HG02973 (cell line): Measurements from ENCODE around the gene HYI.
"Not testable (repeated sequence)": the region's sequence is repeated elsewhere in the genome, so short reads cannot be mapped to it uniquely, and the experiment has no call there.

Experiments used
- ATAC-seq: cut with Tn5 transposase; IDR thresholded peaks from one replicate; pipeline ENCODE4 v1.9.1; 2021; ENCODE audit warnings: moderate library complexity; ENCODE audit not compliant: unreplicated experiment

The HYI gene

GRCh38 chr1:43453442-43454269, at the start of gene HYI:
HYI (minus strand) TSS chr1:43453931; CDS start chr1:43453793, 138 bp downstream.
- ATAC-seq = no peak

DNA sequence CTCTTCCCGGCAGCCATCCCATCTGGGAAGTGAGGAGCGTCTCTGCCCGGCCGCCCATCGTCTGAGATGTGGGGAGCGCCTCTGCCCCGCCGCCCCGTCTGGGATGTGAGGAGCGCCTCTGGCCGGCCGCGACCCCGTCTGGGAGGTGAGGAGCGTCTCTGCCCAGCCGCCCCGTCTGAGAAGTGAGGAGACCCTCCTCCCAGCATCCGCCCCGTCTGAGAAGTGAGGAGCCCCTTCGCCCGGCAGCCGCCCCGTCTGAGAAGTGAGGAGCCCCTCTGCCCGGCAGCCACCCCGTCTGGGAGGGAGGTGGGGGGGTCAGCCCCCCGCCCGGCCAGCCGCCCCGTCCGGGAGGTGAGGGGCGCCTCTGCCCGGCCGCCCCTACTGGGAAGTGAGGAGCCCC, 48.1 kb upstream of the HYI start:
- ATAC-seq = not testable (repeated sequence)

GRCh38 chr1:43499898-43500297, 46.2 kb upstream of the HYI start:
- no peak for ATAC-seq

- no peak for ATAC-seq
Measured at GRCh38 chr1:43495204-43495603, 41.5 kb upstream of the HYI start.

- no peak for ATAC-seq
Measured at GRCh38 chr1:43493661-43494450, 40.1 kb upstream of the HYI start.

- no peak for ATAC-seq
Measured at GRCh38 chr1:43492826-43493225, 39.1 kb upstream of the HYI start.

- ATAC-seq = no peak
Measured at GRCh38 chr1:43491061-43491460, 37.3 kb upstream of the HYI start.

DNA sequence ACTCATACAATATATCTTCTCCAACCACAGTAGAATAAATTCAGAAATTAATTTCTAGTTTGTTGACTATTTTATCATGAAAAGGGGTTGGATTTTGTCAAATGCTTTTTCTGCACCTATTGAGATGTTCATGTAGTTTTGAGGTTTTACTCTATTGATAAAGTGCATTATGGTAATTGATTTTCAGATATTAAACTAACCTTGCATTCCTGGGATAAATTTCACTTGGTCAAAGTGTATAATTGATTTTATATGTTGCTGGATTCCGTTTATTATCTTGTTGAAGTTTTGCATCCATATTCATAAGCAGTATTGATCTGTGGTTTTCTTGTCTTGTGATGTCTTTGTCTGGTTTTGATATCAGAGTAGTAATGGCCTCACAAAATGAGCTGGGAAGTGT, 34.4 kb upstream of the HYI start:
- ATAC-seq = no peak

DNA sequence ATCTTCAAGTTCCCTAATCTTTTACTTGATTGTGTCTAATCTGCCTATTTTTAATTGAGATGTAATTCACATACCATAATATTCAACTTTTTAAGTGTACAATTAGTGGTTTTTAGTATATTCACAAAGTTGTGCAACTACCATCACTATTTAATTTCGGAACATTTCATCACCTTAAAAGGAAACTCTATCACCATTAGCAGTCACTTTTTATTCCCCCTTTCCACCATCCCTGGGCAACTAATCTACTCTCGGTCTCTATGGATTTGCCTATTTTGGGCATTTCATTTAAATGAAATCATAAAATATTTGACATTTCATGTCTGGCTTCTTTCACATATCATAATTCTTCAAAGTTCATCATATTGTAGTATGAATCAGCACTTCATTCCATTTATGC, 30.6 kb upstream of the HYI start:
- no peak for ATAC-seq

- no peak for ATAC-seq
Measured at GRCh38 chr1:43482215-43482614, 28.5 kb upstream of the HYI start.

GRCh38 chr1:43481491-43481890, 27.8 kb upstream of the HYI start:
- no peak for ATAC-seq

GRCh38 chr1:43479414-43479813, 25.7 kb upstream of the HYI start:
- no peak for ATAC-seq

GRCh38 chr1:43477716-43478115, 24.0 kb upstream of the HYI start:
- ATAC-seq = no peak

DNA sequence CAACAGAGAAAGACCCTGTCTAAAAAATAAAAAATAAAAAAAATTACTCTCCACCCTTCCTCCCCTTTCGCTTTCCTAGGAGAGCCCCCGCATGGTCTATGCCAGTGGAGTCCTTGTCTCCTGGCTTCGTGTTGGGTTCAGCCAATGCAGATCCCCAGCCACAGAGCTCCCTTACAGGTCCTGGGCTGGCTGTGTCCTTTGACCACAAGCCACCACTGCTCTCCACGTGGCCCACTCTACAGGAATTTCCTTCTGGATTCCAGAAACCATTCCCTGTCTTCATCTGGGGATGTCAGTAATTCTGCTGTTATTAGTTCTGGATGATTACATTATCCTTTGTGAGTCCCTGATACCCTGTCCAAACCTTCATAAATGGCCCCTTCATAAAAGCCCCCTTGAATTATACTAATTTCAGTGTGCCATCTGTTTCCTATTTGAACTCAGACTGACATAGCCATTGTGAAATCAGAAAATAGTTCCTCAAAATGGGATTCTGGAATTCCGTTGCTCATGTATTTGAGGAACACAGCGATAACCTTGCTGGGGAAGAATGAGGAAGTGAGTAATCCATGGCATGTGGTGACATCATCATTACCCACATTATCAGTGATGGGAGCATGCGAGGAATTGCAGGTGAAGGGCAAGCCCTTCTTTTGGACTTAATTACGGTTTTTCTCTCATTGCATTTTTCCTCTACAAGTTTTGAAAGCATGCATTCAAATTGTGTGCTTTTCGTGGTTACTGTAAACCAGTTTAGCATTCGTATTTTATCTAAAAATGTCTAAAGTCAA, 22.1 kb upstream of the HYI start:
- not testable (repeated sequence) for ATAC-seq

DNA sequence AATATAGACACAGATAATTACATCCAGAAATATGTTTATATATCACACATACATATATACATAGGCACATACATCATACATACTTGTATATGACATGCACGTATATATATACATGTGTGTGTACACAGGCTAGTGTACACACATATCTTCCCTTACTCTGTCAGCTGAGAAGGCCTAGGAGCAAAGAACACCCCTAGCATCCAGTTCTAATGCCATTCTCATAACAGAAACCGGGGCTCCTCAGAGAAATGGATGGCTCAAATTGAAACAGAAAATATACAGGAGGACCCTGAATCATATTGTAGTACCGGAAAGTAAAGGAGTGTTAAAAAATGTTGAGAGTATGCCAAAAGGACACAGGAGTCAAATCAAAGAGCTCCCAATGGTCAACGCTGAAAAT, 19.7 kb upstream of the HYI start:
- ATAC-seq = no peak

GRCh38 chr1:43472463-43473151, 18.9 kb upstream of the HYI start:
- ATAC-seq = not testable (repeated sequence)

DNA sequence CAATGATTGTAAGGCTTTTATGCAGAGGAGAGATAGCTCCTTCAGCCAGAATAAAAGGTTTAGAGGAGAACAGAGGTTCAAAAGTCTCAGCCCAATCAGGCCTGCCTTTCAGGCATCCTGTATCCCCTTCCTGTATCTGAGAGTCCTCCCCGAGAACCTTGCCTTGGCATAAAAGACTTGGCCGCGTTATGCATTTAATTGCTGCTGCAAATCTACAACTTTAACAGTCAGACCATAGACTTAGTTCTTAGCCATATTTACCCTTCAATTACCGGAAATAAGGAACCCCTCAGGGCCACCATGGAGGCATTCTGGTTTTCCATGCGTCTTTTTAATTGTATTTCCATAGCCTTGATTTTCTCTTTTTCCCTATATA, 18.3 kb upstream of the HYI start:
- no peak for ATAC-seq

GRCh38 chr1:43469932-43470331, 16.2 kb upstream of the HYI start:
- no peak for ATAC-seq

DNA sequence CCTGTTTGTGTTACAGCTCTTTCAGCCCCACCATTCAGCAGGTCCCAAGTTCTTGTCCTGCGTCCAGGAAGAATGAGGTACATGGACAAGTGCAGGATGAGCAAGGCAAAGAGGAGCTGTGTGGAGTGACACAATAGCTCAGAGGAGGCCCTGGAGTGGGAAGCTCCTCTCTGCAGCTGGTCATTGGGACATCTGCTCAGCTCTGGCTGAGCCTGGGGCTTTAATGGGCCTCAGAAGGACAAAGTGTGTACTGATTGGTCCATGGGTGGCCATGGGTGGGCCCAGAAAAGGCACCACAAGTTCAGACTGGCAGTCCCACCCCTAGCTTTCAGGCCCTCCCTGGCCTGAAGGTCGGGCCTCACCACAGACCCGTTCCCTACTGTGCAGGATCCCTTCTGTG, 14.7 kb upstream of the HYI start:
- no peak for ATAC-seq

GRCh38 chr1:43466403-43466802, 12.7 kb upstream of the HYI start:
- ATAC-seq = no peak

GRCh38 chr1:43465505-43466067, 11.9 kb upstream of the HYI start:
- ATAC-seq = no peak
